PFSK-1 (cell line): ENCODE data around the gene PDCD6IP.

ENCODE experiments used
- TAF1 ChIP-seq: IDR thresholded peaks from 2 replicates; pipeline ENCODE4 v1.6.1; 2012; ENCODE audit warnings: low read length, control low read depth, borderline replicate concordance; ENCODE audit not compliant: insufficient read depth
- TF ChIP-seq, protein P1 (sequence below), 2 experiments: IDR thresholded peaks; 2 replicates each; pipeline versions ENCODE4 v1.6.1 to v1.8.0; 2011 to 2012; ENCODE audit warnings: low read depth in 2 of 2, low read length in 2 of 2, control low read depth in 1 of 2, inconsistent platforms in 1 of 2, mild to moderate bottlenecking in 1 of 2, moderate library complexity in 1 of 2; ENCODE audit not compliant: insufficient read depth in 1 of 2

DNA sequence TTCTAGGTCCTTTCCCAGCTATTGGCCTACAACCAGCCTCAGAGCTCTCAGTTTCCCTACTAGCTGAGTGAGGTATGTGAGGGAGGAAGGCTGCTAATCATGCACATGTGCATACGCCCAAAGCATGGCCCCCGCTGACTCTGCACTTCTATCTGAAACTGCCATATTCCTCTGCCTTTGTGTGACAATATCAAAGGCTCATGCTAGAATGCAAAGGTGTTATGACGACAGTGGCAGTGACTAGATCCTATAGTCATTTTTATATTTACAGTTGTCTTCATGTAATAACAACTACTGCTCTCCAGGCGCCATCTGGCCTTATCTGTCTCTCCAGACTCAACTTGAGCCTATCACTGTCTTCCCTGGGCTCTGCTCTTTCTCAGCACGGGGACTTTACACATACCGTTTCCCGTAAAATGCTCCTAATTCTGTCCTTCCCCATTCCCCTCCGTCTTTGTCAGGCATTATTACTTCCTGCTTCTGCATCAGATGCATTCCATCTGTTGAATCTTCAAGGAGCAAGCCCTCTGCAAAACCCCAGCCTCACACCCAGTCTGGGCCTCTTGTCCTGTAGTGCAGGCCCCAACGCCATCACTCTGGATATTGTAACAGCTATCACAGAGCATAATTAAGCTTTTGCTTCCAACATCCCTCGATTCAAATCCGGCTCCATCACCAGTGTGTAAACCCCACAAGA is 102.5 kb downstream of the PDCD6IP start:
- TF ChIP-seq, protein P1, sequence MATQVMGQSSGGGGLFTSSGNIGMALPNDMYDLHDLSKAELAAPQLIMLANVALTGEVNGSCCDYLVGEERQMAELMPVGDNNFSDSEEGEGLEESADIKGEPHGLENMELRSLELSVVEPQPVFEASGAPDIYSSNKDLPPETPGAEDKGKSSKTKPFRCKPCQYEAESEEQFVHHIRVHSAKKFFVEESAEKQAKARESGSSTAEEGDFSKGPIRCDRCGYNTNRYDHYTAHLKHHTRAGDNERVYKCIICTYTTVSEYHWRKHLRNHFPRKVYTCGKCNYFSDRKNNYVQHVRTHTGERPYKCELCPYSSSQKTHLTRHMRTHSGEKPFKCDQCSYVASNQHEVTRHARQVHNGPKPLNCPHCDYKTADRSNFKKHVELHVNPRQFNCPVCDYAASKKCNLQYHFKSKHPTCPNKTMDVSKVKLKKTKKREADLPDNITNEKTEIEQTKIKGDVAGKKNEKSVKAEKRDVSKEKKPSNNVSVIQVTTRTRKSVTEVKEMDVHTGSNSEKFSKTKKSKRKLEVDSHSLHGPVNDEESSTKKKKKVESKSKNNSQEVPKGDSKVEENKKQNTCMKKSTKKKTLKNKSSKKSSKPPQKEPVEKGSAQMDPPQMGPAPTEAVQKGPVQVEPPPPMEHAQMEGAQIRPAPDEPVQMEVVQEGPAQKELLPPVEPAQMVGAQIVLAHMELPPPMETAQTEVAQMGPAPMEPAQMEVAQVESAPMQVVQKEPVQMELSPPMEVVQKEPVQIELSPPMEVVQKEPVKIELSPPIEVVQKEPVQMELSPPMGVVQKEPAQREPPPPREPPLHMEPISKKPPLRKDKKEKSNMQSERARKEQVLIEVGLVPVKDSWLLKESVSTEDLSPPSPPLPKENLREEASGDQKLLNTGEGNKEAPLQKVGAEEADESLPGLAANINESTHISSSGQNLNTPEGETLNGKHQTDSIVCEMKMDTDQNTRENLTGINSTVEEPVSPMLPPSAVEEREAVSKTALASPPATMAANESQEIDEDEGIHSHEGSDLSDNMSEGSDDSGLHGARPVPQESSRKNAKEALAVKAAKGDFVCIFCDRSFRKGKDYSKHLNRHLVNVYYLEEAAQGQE (IDR thresholded peaks at IDR 0.05; ENCODE audit: insufficient read depth in 1 of 2, low read depth in 2 of 2, low read length in 2 of 2) = no peak
- no peak for TF ChIP-seq TAF1
